ENCODE data around the gene PPP6R3.
A peak's percentile ranks its signal among the peaks of the same experiment; 100 is the strongest.
"Not testable (repeated sequence)": the region's sequence is repeated elsewhere in the genome, so short reads cannot be mapped to it uniquely, and the experiment has no call there.

The PPP6R3 gene

GRCh38 chr11:68460741-68461574, at the start of gene PPP6R3:
Gene PPP6R3, plus strand, starts transcription at chr11:68460752. Its CDS starts 76,913 bp downstream, at chr11:68537665.
- peak in 1 of 3 donors; percentile 69 for DNase-seq (ENCODE audit: low read depth in 3 of 3)

- DNase-seq (ENCODE audit: low read depth in 3 of 3) = no peak
Measured at GRCh38 chr11:68411501-68411991, 49.0 kb upstream of the PPP6R3 start.

- peak in 2 of 3 donors; percentile 4 to 11 for DNase-seq (ENCODE audit: low read depth in 3 of 3)
Measured at GRCh38 chr11:68412593-68413475, 47.7 kb upstream of the PPP6R3 start.

- no peak for DNase-seq (ENCODE audit: low read depth in 3 of 3)
Measured at GRCh38 chr11:68413591-68413999, 47.0 kb upstream of the PPP6R3 start.

GRCh38 chr11:68414496-68415221, 45.9 kb upstream of the PPP6R3 start:
- DNase-seq (ENCODE audit: low read depth in 3 of 3) = no peak

- no peak for DNase-seq (ENCODE audit: low read depth in 3 of 3)
Measured at GRCh38 chr11:68416070-68416578, 44.4 kb upstream of the PPP6R3 start.

GRCh38 chr11:68418648-68419047, 41.9 kb upstream of the PPP6R3 start:
- no peak for DNase-seq (ENCODE audit: low read depth in 3 of 3)

GRCh38 chr11:68420171-68420570, 40.4 kb upstream of the PPP6R3 start:
- no peak for DNase-seq (ENCODE audit: low read depth in 3 of 3)

GRCh38 chr11:68423481-68423880, 37.1 kb upstream of the PPP6R3 start:
- no peak for DNase-seq (ENCODE audit: low read depth in 3 of 3)

- no peak for DNase-seq (ENCODE audit: low read depth in 3 of 3)
Measured at GRCh38 chr11:68424101-68424632, 36.4 kb upstream of the PPP6R3 start.

GRCh38 chr11:68424981-68425865, 35.3 kb upstream of the PPP6R3 start:
- no peak for DNase-seq (ENCODE audit: low read depth in 3 of 3)

GRCh38 chr11:68425866-68426380, 34.6 kb upstream of the PPP6R3 start:
- no peak for DNase-seq (ENCODE audit: low read depth in 3 of 3)

- no peak for DNase-seq (ENCODE audit: low read depth in 3 of 3)
Measured at GRCh38 chr11:68429661-68430060, 30.9 kb upstream of the PPP6R3 start.

- DNase-seq (ENCODE audit: low read depth in 3 of 3) = no peak
Measured at GRCh38 chr11:68430384-68430783, 30.2 kb upstream of the PPP6R3 start.

- no peak for DNase-seq (ENCODE audit: low read depth in 3 of 3)
Measured at GRCh38 chr11:68430801-68431200, 29.8 kb upstream of the PPP6R3 start.

GRCh38 chr11:68431984-68432645, 28.4 kb upstream of the PPP6R3 start:
- no peak for DNase-seq (ENCODE audit: low read depth in 3 of 3)

- DNase-seq (ENCODE audit: low read depth in 3 of 3) = no peak
Measured at GRCh38 chr11:68432874-68433273, 27.7 kb upstream of the PPP6R3 start.

- no peak for DNase-seq (ENCODE audit: low read depth in 3 of 3)
Measured at GRCh38 chr11:68433541-68433940, 27.0 kb upstream of the PPP6R3 start.

- DNase-seq (ENCODE audit: low read depth in 3 of 3) = not testable (repeated sequence)
Measured at GRCh38 chr11:68434159-68434558, 26.4 kb upstream of the PPP6R3 start.
